ENCODE results near the gene DPEP3. TPM values are rescaled to one million over a fixed set of nuclear protein-coding genes. Genes with fewer than 3 reads are reported as not detected.

The DPEP3 gene
- polyA plus RNA-seq, 1 donor (not counting 4 experiments of a cell fraction or from before 2014, with no cell fraction given) = not detected

- Histone ChIP-seq H3K27me3 (ENCODE audit: control insufficient read depth, extremely low read depth, insufficient read depth, low read length) (no peaks in the 10 kb centered on the region), H3K4me3 (ENCODE audit: control insufficient read depth in 2 of 3, extremely low read depth in 1 of 3, insufficient read depth in 2 of 3, low read depth in 1 of 3, low read length in 3 of 3) (no peak overlapping the region), H3K4me2 (ENCODE audit: control insufficient read depth, extremely low read depth, insufficient read depth, low read depth, low read length) (no peak overlapping the region), H4K20me1 (ENCODE audit: control insufficient read depth, extremely low read depth, insufficient read depth, low read length) (peaks cover 3% of the 10 kb centered on the region), H2AFZ (ENCODE audit: control insufficient read depth, low read length) (no peak overlapping the region), H3K27ac (ENCODE audit: control insufficient read depth, insufficient read depth, low read length) (no peak overlapping the region), H3K9ac (ENCODE audit: control insufficient read depth, extremely low read depth, insufficient read depth, low read length) (no peak overlapping the region), H3K79me2 (ENCODE audit: control insufficient read depth, insufficient read depth, low read length) (peaks cover 5% of the 10 kb centered on the region), H3K4me1 (ENCODE audit: control insufficient read depth, extremely low read depth, insufficient read depth, low read length) (peaks cover 7% of the 10 kb centered on the region), H3K36me3 (ENCODE audit: control insufficient read depth in 2 of 2, extremely low read depth in 1 of 2, insufficient read depth in 2 of 2, low read length in 2 of 2) (peaks cover 44 to 48% of the 10 kb centered on the region in 2 experiments), H3K9me3 (ENCODE audit: control insufficient read depth, low read depth, low read length) (no peaks in the 10 kb centered on the region), H3K9me1 (ENCODE audit: control insufficient read depth, extremely low read depth, insufficient read depth, low read length) (peaks cover 3% of the 10 kb centered on the region)
- TF ChIP-seq EZH2 (IDR thresholded peaks at IDR 0.05; ENCODE audit: low read length) (no peak), CTCF (optimal IDR thresholded peaks at IDR 0.05 in 1 of 3, IDR thresholded peaks at IDR 0.05 in 1 of 3, conservative IDR thresholded peaks at IDR 0.05 in 1 of 3; ENCODE audit: extremely low read depth in 1 of 3, insufficient read depth in 2 of 3, low read length in 3 of 3) (no peak)
- no peak for FAIRE-seq
- no peak for DNase-seq (ENCODE audit: low read depth, low spot score)
- dilution Hi-C loops (cut with MboI; ENCODE audit: extremely low pct_ligation_motif_present, low sequenced_read_pairs) = no loop called here
Measured at GRCh38 chr16:67941469-67942199, 38.7 kb downstream of the DPEP3 start.

- H3K4me1 ChIP-seq (ENCODE audit: control insufficient read depth, extremely low read depth, insufficient read depth, low read length) = peaks cover 7% of the 10 kb centered on the region
- no peak overlapping the region for H3K4me3 ChIP-seq (ENCODE audit: control insufficient read depth in 2 of 3, extremely low read depth in 1 of 3, insufficient read depth in 2 of 3, low read depth in 1 of 3, low read length in 3 of 3)
- FAIRE-seq (no peak), DNase-seq (ENCODE audit: low read depth, low spot score) (no peak)
- peaks cover 3% of the 10 kb centered on the region for H3K9me1 ChIP-seq (ENCODE audit: control insufficient read depth, extremely low read depth, insufficient read depth, low read length)
- H2AFZ ChIP-seq (ENCODE audit: control insufficient read depth, low read length) = no peak overlapping the region
- no peak overlapping the region for H3K9ac ChIP-seq (ENCODE audit: control insufficient read depth, extremely low read depth, insufficient read depth, low read length)
- TF ChIP-seq EZH2 (IDR thresholded peaks at IDR 0.05; ENCODE audit: low read length) = no peak
- H3K27ac ChIP-seq (ENCODE audit: control insufficient read depth, insufficient read depth, low read length) = no peak overlapping the region
- H3K79me2 ChIP-seq (ENCODE audit: control insufficient read depth, insufficient read depth, low read length) = peaks cover 8% of the 10 kb centered on the region
- peaks cover 3% of the 10 kb centered on the region for H4K20me1 ChIP-seq (ENCODE audit: control insufficient read depth, extremely low read depth, insufficient read depth, low read length)
- H3K9me3 ChIP-seq (ENCODE audit: control insufficient read depth, low read depth, low read length) = no peaks in the 10 kb centered on the region
- peaks cover 33 to 42% of the 10 kb centered on the region in 2 experiments for H3K36me3 ChIP-seq (ENCODE audit: control insufficient read depth in 2 of 2, extremely low read depth in 1 of 2, insufficient read depth in 2 of 2, low read length in 2 of 2)
- no peaks in the 10 kb centered on the region for H3K27me3 ChIP-seq (ENCODE audit: control insufficient read depth, extremely low read depth, insufficient read depth, low read length)
- no peak overlapping the region for H3K4me2 ChIP-seq (ENCODE audit: control insufficient read depth, extremely low read depth, insufficient read depth, low read depth, low read length)
- dilution Hi-C loops (cut with MboI; ENCODE audit: extremely low pct_ligation_motif_present, low sequenced_read_pairs) = no loop called here
Measured at GRCh38 chr16:67940446-67941089, 39.7 kb downstream of the DPEP3 start.

All from keratinocyte (primary cell).